ENCODE measurements around the gene METTL24. TPM values are rescaled to one million over a fixed set of nuclear protein-coding genes. Genes with fewer than 3 reads are reported as not detected.

METTL24 gene
- total and polyA plus RNA-seq, 7 donors = 0.04 TPM; not detected in 6

DNA sequence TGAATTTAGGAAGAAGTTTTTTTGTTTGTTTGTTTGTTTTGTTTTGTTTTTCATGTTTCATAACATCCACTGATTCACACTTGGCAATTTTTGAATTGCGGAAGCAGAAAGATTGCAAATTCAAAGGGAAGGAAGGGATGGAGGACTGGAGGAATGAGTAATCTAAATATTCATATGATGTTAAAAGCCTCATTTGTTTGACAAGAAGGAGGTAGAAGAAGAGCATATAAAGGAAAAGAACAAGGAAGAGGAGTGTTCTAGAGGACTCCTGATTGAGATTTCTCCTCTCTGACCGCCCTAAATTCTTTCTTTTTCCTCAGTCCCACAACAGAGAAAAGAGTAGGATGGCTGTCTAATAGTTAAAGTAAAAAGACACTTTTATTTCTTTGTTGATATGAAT, 88.5 kb downstream of the METTL24 start:
- no peaks in the 10 kb centered on the region for H3K9me3 ChIP-seq
- TF ChIP-seq, protein P1, sequence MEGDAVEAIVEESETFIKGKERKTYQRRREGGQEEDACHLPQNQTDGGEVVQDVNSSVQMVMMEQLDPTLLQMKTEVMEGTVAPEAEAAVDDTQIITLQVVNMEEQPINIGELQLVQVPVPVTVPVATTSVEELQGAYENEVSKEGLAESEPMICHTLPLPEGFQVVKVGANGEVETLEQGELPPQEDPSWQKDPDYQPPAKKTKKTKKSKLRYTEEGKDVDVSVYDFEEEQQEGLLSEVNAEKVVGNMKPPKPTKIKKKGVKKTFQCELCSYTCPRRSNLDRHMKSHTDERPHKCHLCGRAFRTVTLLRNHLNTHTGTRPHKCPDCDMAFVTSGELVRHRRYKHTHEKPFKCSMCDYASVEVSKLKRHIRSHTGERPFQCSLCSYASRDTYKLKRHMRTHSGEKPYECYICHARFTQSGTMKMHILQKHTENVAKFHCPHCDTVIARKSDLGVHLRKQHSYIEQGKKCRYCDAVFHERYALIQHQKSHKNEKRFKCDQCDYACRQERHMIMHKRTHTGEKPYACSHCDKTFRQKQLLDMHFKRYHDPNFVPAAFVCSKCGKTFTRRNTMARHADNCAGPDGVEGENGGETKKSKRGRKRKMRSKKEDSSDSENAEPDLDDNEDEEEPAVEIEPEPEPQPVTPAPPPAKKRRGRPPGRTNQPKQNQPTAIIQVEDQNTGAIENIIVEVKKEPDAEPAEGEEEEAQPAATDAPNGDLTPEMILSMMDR (IDR thresholded peaks at IDR 0.05) = no peak
- H3K27me3 ChIP-seq (ENCODE audit: insufficient read depth in 3 of 3, low read length in 2 of 3) = no peaks in the 10 kb centered on the region
- H3K36me3 ChIP-seq (ENCODE audit: insufficient read depth in 1 of 2, low read depth in 1 of 2) = no peaks in the 10 kb centered on the region
- DNase-seq (no peak), ATAC-seq (no peak)
- H3K4me3 ChIP-seq = no peak overlapping the region
- 86 to 87% (median 86%) methylated on average over 2 of the region's 2 CpGs for WGBS, 3 donors
- intact Hi-C loops (cut with DNase I) = no loop called here
- no peak overlapping the region for H3K27ac ChIP-seq
- no peaks in the 10 kb centered on the region for H3K4me1 ChIP-seq

DNA sequence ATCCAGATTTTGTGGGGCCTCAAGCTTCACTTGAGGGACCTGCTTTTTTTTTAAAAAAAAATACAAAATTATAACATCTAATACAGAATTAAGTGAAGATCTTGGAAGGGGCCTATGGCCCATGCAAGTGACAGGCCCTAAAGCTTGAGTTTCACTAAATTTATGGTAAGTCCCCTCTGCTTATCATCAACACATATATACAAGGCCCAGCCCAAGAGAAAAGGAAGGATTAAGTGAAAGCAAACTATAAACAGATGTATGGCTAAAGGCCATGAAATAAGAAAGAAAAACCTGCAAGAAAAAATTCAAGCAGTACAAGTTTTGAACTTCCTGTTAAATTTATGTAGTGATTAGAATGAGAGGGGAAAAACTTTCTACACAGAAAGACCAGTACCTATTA, 91.2 kb downstream of the METTL24 start:
- Histone ChIP-seq H3K27ac (no peak overlapping the region), H3K27me3 (ENCODE audit: insufficient read depth in 3 of 3, low read length in 2 of 3) (no peaks in the 10 kb centered on the region), H3K9me3 (no peaks in the 10 kb centered on the region), H3K4me1 (no peaks in the 10 kb centered on the region), H3K4me3 (no peak overlapping the region), H3K36me3 (ENCODE audit: insufficient read depth in 1 of 2, low read depth in 1 of 2) (no peaks in the 10 kb centered on the region)
- intact Hi-C loops (cut with DNase I) = no loop called here
- TF ChIP-seq, protein P1 (IDR thresholded peaks at IDR 0.05) = no peak
- no peak for DNase-seq
- no peak for ATAC-seq

DNA sequence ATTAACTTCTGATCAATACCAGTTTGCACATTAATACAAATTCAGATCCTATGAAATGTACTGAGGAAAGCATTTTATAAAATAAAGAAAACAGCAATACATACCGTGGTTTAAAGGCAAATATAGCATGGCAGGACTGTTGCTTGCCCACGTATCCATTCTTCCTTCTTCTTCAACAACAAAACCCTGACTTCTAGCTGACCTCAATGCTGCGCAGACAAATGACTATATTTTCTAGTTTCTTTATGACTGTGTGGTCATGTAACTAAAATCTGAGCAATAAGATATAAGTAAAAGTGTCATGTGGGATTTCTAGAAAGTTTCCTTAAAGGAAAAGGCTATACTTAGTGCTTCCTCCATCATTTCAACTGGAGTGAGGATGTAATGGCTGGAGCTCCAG, 92.9 kb downstream of the METTL24 start:
- Histone ChIP-seq H3K9me3 (no peaks in the 10 kb centered on the region), H3K36me3 (ENCODE audit: insufficient read depth in 1 of 2, low read depth in 1 of 2) (no peaks in the 10 kb centered on the region), H3K4me3 (no peak overlapping the region), H3K27ac (no peak overlapping the region), H3K27me3 (ENCODE audit: insufficient read depth in 3 of 3, low read length in 2 of 3) (no peaks in the 10 kb centered on the region), H3K4me1 (no peaks in the 10 kb centered on the region)
- intact Hi-C loops (cut with DNase I) = no loop called here
- DNase-seq = no peak
- no peak for ATAC-seq
- 81 to 83% (median 81%) methylated on average over 3 of the region's 3 CpGs for WGBS, 3 donors
- TF ChIP-seq, protein P1 (IDR thresholded peaks at IDR 0.05) = no peak

- H3K4me1 ChIP-seq = no peaks in the 10 kb centered on the region
- ATAC-seq = no peak
- DNase-seq = no peak
- TF ChIP-seq, protein P1 (IDR thresholded peaks at IDR 0.05) = no peak
- no peak overlapping the region for H3K27ac ChIP-seq
- H3K27me3 ChIP-seq (ENCODE audit: insufficient read depth in 3 of 3, low read length in 2 of 3) = no peaks in the 10 kb centered on the region
- no peaks in the 10 kb centered on the region for H3K36me3 ChIP-seq (ENCODE audit: insufficient read depth in 1 of 2, low read depth in 1 of 2)
- H3K4me3 ChIP-seq = no peak overlapping the region
- WGBS, 3 donors = 79 to 88% (median 85%) methylated on average over 2 of the region's 2 CpGs
- H3K9me3 ChIP-seq = no peaks in the 10 kb centered on the region
- intact Hi-C loops (cut with DNase I) = no loop called here
Observed at GRCh38 chr6:110256366-110256765, 101.8 kb downstream of the METTL24 start.

DNA sequence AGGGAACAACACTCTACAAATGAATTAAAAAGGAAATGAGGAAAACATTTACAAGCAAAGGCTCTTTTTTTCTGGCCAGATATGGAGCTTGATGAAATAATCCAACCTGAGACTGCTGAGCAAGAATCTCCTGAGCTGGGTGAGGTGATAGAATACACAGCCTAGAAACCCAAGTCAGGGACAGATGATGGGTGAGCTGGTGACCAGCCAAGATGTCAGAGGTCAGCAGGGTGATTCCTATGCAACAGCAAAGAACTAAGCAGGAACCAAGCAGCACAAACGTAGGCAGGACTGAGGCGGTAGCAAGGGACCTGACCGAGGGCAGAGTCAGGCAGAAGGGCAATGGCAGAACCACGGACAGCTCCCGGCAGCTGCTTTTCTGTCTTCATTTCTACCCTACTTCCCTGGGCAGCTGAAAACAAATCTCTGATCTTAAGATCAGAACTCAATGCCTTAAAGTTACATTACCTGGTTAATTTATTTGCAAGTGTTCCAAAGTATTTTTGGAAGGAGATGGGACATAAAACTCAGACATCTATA, 102.9 kb downstream of the METTL24 start:
- no peak for ATAC-seq

More for the DNA sequence above, 102.9 kb downstream of the METTL24 start:
- 0 to 9% (median 4%) methylated on average over 5 of the region's 5 CpGs for WGBS, 3 donors
- intact Hi-C loops (cut with DNase I) = no loop called here
- no peak for DNase-seq
- Histone ChIP-seq H3K4me1 (no peaks in the 10 kb centered on the region), H3K4me3 (no peak overlapping the region), H3K9me3 (no peaks in the 10 kb centered on the region), H3K27ac (no peak overlapping the region), H3K36me3 (ENCODE audit: insufficient read depth in 1 of 2, low read depth in 1 of 2) (no peaks in the 10 kb centered on the region), H3K27me3 (ENCODE audit: insufficient read depth in 3 of 3, low read length in 2 of 3) (no peaks in the 10 kb centered on the region)
- TF ChIP-seq, protein P1 (IDR thresholded peaks at IDR 0.05) = no peak
